IPS DF 6.9 (cell line): Measurements from ENCODE around the gene KLHL29.

Experiments
- DNase-seq: peaks from one replicate; pipeline ENCODE4 v3.0.0-alpha.2; 2013; ENCODE audit warnings: low read depth, low spot score
- H3K27ac ChIP-seq: one replicate; pipeline ENCODE4 v1.5.1; 2013; ENCODE audit warnings: low read length, control low read depth
- H3K27me3 ChIP-seq: 2 replicates; pipeline ENCODE4 v1.6.1; 2013; ENCODE audit warnings: mild to moderate bottlenecking, low read length; ENCODE audit not compliant: control insufficient read depth, insufficient read depth
- H3K36me3 ChIP-seq: 2 replicates; pipeline ENCODE4 v1.6.1; 2013; ENCODE audit warnings: low read length; ENCODE audit not compliant: control insufficient read depth, insufficient read depth
- H3K4me1 ChIP-seq: 2 replicates; pipeline ENCODE4 v1.6.1; 2013; ENCODE audit warnings: low read length; ENCODE audit not compliant: control insufficient read depth, insufficient read depth
- H3K4me3 ChIP-seq: 2 replicates; pipeline ENCODE4 v1.5.1; 2013; ENCODE audit warnings: mild to moderate bottlenecking, low read length
- H3K9me3 ChIP-seq: 2 replicates; pipeline ENCODE4 v1.6.1; 2013; ENCODE audit warnings: low read length, inconsistent platforms; ENCODE audit not compliant: control insufficient read depth, insufficient read depth
- WGBS: extraction: QIAGEN DNeasy Blood & Tissue Kit; methylation state at CpG from one replicate; pipeline ENCODE4 v1.1.7; 2013; ENCODE audit warnings: mixed read lengths, missing lambda C conversion rate; ENCODE audit not compliant: insufficient read length, insufficient coverage; 5-methylcytosine and 5-hydroxymethylcytosine counted together

The KLHL29 gene

DNA sequence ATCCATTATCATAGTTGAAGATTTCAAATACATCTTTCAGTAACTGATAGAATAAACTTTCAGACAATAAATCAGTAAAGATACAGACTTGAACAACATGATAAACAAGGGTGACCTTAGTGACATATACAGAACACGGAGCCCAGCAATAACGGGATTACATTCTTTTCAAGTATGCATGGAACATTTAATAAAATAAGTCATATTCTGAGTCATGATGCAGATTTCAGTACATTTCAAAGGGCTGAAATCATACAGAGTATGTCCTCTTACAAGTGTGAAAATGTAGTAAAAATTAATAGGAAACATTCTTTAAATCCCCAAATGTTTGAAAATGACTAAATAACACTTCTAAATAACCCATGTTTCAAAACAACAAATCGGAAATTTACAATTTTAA is 17.2 kb upstream of the KLHL29 start:
- Histone ChIP-seq H3K4me1 (no peaks in the 10 kb centered on the region), H3K9me3 (no peaks in the 10 kb centered on the region)
- WGBS = no CpG with 5 or more reads among the region's 3 CpGs

DNA sequence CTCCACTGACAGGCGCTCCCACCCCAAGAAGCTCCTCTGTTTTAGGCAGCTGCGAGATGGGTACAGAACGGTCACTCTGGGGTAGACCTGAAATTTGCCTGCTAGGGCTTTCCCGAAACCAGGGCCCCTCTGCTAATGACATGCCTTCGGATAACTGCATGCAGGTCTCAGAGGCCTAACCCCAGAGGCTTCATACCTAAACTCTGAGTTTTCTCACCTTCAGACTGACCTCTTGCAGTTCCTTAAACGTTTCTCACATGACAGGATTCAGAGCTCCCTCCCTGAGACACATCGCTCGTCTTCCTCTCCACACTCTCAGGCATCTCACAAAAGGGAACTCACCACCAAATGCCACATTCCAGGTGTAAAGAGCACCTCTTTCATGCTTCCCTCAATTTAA is 11.3 kb upstream of the KLHL29 start:
- no peaks in the 10 kb centered on the region for H3K4me1 ChIP-seq
- DNase-seq = no peak
- no peak overlapping the region for H3K4me3 ChIP-seq
- WGBS = no CpG with 5 or more reads among the region's 8 CpGs
- no peak overlapping the region for H3K27ac ChIP-seq
- no peaks in the 10 kb centered on the region for H3K36me3 ChIP-seq
- no peaks in the 10 kb centered on the region for H3K27me3 ChIP-seq
- H3K9me3 ChIP-seq = no peaks in the 10 kb centered on the region

More for the DNA sequence above, 17.2 kb upstream of the KLHL29 start:
- Histone ChIP-seq H3K27ac (no peak overlapping the region), H3K4me3 (no peak overlapping the region), H3K36me3 (no peaks in the 10 kb centered on the region), H3K27me3 (no peaks in the 10 kb centered on the region)
- DNase-seq = no peak

DNA sequence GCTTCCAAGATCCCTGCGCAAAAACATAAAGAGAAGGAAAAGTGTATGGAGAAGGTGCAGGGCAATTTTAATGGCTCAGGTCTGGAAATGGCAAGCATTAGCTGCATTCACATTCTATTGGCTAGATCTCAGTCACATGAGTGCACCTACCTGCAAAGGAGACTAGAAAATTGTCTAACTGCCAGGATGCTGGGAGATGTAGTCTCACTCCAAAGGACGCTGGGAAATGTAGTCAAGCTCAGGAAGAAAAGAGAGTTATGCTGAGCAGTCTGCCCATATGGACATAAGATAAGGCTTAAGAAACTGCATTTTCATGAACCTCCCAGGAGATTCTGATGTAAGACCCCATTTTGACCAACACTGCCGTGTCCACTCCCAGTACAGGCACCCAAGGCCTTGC is 9.5 kb upstream of the KLHL29 start:
- Histone ChIP-seq H3K9me3 (no peaks in the 10 kb centered on the region), H3K27ac (no peak overlapping the region), H3K4me1 (no peaks in the 10 kb centered on the region), H3K27me3 (no peaks in the 10 kb centered on the region), H3K4me3 (no peak overlapping the region), H3K36me3 (no peaks in the 10 kb centered on the region)
- DNase-seq = no peak
- no CpG with 5 or more reads among the region's 3 CpGs for WGBS

DNA sequence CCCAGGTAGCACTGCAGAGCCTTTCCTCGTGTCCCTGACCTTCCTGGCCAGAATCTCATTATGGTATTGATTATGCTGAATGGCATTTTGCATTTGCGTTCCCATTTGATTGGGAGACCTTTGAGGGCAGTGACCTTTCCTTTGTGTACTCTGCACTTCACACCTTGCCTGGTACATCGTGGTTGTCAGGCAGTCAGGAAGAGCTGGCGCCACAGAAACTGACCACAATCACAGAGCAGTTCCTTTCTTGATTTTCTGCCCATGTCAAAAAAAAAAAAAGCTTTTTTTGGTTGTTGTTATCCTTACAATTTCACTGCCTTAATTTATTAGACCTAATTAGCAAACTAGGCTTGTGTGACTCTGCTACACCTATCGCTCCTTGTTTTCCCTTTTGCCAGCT is 8.9 kb upstream of the KLHL29 start:
- Histone ChIP-seq H3K36me3 (no peaks in the 10 kb centered on the region), H3K9me3 (no peaks in the 10 kb centered on the region), H3K4me1 (0 out of 2 replicates have a peak, but pooled peaks cover 2% of the 10 kb centered on the region), H3K27me3 (no peaks in the 10 kb centered on the region), H3K4me3 (no peak overlapping the region), H3K27ac (no peak overlapping the region)
- DNase-seq = no peak
- WGBS = no CpG with 5 or more reads among the region's 5 CpGs

DNA sequence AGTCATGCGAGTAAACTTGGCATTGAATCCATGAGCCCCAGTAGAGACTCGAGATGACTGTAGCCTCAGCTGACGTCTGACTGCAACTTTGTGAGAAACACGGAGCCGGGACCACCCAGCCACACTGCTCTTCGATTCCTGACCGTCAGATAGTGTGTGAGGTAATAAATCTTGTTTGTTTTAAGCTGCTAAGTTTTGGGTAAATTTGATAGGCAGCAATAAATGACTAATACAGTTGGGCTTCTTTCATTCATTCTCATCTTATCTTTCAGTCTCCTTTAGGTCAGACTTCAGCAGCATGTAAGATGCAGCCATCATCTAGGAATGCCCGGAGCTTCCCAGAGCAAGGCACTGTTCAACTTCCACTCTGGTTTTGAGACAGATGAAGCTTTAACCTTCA is 8.0 kb upstream of the KLHL29 start:
- no peaks in the 10 kb centered on the region for H3K36me3 ChIP-seq
- no peaks in the 10 kb centered on the region for H3K9me3 ChIP-seq
- no peak overlapping the region for H3K27ac ChIP-seq
- no peak for DNase-seq
- H3K4me1 ChIP-seq = 0 out of 2 replicates have a peak, but pooled peaks cover 2% of the 10 kb centered on the region
- no peak overlapping the region for H3K4me3 ChIP-seq
- H3K27me3 ChIP-seq = no peaks in the 10 kb centered on the region
- no CpG with 5 or more reads among the region's 8 CpGs for WGBS

DNA sequence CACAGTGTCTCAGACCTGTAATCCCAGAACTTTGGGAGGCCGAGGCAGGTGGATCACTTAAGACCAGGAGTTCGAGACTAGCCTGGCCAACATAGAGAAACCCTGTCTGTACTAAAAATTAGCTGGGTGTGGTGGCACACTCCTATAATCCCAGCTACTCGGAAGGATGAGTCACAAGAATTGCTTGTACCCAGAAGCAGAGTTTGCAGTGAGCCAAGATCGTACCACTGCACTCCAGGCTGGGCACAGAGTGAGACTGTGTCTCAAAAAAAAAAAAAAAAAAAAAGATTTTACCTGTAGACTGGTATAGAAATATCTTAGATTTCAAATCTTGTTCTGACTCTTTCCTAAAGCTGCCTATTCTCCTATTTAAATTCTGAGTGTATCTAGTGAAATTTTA is 7.2 kb upstream of the KLHL29 start:
- H3K27ac ChIP-seq = no peak overlapping the region
- 0 out of 2 replicates have a peak, but pooled peaks cover 2% of the 10 kb centered on the region for H3K4me1 ChIP-seq
- no peaks in the 10 kb centered on the region for H3K36me3 ChIP-seq
- H3K27me3 ChIP-seq = peaks cover 2% of the 10 kb centered on the region; the same call in 1 of the 2 replicates
- H3K9me3 ChIP-seq = no peaks in the 10 kb centered on the region
- no peak overlapping the region for H3K4me3 ChIP-seq
- no CpG with 5 or more reads among the region's 4 CpGs for WGBS
- no peak for DNase-seq

DNA sequence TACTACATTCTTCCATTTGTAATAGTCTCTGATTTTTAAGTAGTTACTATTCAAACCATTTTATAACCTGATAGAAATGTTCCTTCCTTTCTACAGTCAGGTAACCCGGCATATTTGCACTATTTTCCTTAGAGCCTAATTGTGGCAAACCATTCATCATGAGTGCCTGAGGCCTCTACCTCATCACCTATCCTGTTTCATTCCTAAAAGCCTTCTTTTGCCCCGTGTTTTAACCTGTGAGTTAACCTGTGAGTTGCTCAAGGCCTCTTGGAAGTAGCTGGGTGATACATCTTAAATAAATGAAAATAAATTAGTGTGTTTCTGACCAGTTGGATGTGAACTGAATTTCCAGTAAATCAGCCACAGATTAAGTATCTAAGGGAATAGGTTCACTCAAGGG is 6.5 kb upstream of the KLHL29 start:
- 0 out of 2 replicates have a peak, but pooled peaks cover 2% of the 10 kb centered on the region for H3K4me1 ChIP-seq
- no peaks in the 10 kb centered on the region for H3K9me3 ChIP-seq
- H3K27me3 ChIP-seq = peaks cover 2% of the 10 kb centered on the region; the same call in 1 of the 2 replicates
- no CpG with 5 or more reads among the region's 2 CpGs for WGBS
- no peak for DNase-seq
- no peak overlapping the region for H3K4me3 ChIP-seq
- no peaks in the 10 kb centered on the region for H3K36me3 ChIP-seq
- H3K27ac ChIP-seq = no peak overlapping the region

DNA sequence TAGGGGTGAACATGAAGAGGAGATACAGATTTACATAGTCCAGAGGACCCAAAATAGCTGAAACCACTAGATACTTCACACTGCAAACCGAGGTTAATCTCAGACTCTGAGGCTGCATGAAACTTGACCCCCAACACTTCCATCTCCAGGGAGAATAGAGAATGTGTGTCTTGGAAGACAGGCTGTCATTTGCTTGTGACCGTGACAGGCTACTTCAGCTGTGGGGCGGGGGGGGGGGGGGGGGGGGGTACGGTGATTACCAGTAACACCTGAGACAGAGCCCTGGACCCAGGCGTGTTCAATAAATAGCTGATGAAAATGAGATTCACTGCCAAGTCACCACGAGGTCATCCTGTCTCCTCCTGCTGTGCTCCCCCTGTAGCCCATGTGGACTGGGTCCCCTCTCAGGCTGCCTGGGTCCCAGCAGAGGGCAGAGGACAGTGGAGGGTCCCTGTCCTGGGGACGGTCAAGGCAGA is 5.7 kb upstream of the KLHL29 start:
- Histone ChIP-seq H3K4me1 (0 out of 2 replicates have a peak, but pooled peaks cover 2% of the 10 kb centered on the region), H3K27ac (no peak overlapping the region), H3K27me3 (peaks cover 3% of the 10 kb centered on the region; the same call in 1 of the 2 replicates), H3K4me3 (no peak overlapping the region), H3K9me3 (no peaks in the 10 kb centered on the region), H3K36me3 (no peaks in the 10 kb centered on the region)
- DNase-seq = no peak
- WGBS = no CpG with 5 or more reads among the region's 7 CpGs

DNA sequence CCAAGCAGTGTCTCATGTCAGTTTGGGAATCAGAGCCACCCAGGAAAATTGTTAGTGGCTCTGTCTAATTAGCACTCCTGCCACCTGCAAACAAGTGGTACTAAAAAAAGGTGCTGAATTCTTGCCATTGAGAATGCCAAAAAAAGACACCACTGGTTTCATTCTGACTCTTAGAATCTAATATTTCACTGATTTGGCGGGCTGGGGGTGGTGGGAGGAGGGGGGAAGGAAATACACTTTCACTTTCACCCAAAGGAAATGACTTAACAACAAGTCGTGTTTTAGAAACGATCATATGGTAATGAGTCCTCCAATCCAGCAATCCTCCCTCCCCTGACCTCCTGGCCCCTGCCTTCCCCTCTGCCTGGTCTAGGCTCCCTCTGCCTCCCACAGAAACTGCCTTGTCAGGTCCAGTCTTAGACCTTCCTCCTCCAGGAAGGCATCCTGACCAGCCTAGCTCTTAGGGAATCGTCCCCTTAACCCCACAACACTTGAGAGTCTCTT is 4.4 kb upstream of the KLHL29 start:
- no peak for DNase-seq
- H3K4me1 ChIP-seq = 0 out of 2 replicates have a peak, but pooled peaks cover 2% of the 10 kb centered on the region

DNA sequence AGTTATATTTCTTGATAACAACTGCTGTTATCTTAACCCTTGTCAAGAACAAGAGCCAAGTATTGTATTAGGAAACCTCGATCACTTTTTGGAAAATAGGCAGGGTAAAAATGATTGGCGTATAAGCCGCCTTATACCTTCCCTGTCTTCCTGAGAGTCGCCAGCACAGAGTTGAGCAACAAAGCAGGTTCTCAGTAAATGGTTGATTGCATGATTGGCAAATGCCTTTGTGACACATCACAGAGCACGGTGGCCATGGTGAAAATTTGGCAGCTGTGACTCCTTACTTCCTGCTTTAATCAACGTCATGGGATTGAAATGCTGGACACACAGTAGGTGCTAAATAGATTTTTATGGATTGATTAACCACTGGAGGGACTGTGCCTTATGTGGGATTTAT is 3.9 kb upstream of the KLHL29 start:
- DNase-seq = no peak
- 0 out of 2 replicates have a peak, but pooled peaks cover 2% of the 10 kb centered on the region for H3K4me1 ChIP-seq
- no CpG with 5 or more reads among the region's 6 CpGs for WGBS
- no peaks in the 10 kb centered on the region for H3K36me3 ChIP-seq
- H3K4me3 ChIP-seq = no peak overlapping the region
- peaks cover 6% of the 10 kb centered on the region; the same call in 1 of the 2 replicates for H3K27me3 ChIP-seq
- no peak overlapping the region for H3K27ac ChIP-seq
- no peaks in the 10 kb centered on the region for H3K9me3 ChIP-seq

More for the DNA sequence above, 4.4 kb upstream of the KLHL29 start:
- Histone ChIP-seq H3K36me3 (no peaks in the 10 kb centered on the region), H3K4me3 (no peak overlapping the region), H3K27ac (no peak overlapping the region), H3K9me3 (no peaks in the 10 kb centered on the region), H3K27me3 (peaks cover 5% of the 10 kb centered on the region; the same call in 1 of the 2 replicates)
- no CpG with 5 or more reads among the region's 4 CpGs for WGBS

DNA sequence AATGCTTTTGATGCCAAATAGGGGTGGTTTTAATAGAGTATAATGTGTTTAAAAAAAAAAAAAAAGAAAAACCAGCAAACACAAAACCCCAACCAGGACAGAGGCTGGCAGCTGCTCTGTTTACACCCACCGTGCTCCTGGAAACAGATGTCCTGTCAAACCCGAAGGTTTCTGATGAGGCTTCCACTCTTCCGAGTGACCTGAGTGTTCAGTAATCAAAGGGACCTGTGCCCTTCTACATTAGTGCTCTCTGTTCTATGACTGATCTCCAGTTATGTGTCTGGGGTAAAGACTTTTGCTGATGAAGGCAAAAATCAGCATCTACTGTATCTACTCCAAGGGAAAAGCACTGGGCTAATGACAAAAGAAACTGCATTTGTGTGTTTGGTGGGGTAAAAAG is 3.5 kb upstream of the KLHL29 start:
- Histone ChIP-seq H3K27me3 (peaks cover 10% of the 10 kb centered on the region; the same call in 1 of the 2 replicates), H3K27ac (no peak overlapping the region), H3K9me3 (no peaks in the 10 kb centered on the region), H3K36me3 (no peaks in the 10 kb centered on the region), H3K4me3 (no peak overlapping the region), H3K4me1 (0 out of 2 replicates have a peak, but pooled peaks cover 2% of the 10 kb centered on the region)
- no CpG with 5 or more reads among the region's 3 CpGs for WGBS
- no peak for DNase-seq
